GM12873 (cell line): ENCODE results near the gene ST3GAL5.

ENCODE experiments used
- TF ChIP-seq, protein P1 (sequence below): IDR thresholded peaks from 2 replicates; pipeline ENCODE4 v1.5.1; 2012; ENCODE audit warnings: low read depth, mild to moderate bottlenecking, moderate library complexity, low read length, control low read depth; ENCODE audit not compliant: insufficient read depth; ENCODE audit errors: missing control alignments

Gene ST3GAL5

DNA sequence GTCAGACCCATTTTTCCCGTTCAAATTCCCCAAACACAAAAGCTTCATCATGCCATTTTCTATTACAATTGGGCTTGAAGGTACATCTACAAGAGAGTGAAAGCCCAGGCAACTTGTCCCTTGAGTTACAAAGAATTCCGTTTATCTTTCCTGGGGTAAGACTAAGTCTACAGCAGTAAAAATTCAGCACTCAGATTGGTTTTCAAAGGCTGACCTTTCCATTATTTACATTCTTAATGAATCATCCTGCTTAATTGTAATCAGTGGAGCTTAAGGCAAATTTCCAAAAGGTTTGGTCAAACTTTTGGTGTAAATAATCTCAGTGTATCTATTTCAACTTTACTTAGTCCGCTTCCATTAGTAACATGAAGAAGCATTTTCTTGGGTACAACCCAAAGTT is 33.4 kb upstream of the ST3GAL5 start:
- TF ChIP-seq, protein P1, sequence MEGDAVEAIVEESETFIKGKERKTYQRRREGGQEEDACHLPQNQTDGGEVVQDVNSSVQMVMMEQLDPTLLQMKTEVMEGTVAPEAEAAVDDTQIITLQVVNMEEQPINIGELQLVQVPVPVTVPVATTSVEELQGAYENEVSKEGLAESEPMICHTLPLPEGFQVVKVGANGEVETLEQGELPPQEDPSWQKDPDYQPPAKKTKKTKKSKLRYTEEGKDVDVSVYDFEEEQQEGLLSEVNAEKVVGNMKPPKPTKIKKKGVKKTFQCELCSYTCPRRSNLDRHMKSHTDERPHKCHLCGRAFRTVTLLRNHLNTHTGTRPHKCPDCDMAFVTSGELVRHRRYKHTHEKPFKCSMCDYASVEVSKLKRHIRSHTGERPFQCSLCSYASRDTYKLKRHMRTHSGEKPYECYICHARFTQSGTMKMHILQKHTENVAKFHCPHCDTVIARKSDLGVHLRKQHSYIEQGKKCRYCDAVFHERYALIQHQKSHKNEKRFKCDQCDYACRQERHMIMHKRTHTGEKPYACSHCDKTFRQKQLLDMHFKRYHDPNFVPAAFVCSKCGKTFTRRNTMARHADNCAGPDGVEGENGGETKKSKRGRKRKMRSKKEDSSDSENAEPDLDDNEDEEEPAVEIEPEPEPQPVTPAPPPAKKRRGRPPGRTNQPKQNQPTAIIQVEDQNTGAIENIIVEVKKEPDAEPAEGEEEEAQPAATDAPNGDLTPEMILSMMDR, result no peak

DNA sequence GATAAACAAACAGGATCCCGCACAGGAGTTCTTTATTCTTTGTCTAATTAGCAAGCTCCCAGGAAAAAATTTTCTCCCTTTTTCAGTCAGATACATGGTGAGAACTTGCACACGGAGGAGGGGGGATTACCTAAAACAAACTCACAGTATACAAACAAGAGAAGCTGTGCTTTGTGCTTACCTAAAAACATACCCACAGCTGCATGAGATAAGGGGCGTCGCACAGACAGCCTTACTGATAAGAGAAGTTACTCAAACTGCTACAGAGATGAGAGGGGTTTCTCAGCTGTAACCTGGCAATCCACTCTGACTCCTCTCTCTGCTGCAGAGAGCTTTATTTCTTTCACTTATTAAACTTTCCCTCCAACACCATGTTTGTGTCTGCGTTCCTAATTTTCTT is 32.9 kb upstream of the ST3GAL5 start:
- TF ChIP-seq, protein P1, result no peak

DNA sequence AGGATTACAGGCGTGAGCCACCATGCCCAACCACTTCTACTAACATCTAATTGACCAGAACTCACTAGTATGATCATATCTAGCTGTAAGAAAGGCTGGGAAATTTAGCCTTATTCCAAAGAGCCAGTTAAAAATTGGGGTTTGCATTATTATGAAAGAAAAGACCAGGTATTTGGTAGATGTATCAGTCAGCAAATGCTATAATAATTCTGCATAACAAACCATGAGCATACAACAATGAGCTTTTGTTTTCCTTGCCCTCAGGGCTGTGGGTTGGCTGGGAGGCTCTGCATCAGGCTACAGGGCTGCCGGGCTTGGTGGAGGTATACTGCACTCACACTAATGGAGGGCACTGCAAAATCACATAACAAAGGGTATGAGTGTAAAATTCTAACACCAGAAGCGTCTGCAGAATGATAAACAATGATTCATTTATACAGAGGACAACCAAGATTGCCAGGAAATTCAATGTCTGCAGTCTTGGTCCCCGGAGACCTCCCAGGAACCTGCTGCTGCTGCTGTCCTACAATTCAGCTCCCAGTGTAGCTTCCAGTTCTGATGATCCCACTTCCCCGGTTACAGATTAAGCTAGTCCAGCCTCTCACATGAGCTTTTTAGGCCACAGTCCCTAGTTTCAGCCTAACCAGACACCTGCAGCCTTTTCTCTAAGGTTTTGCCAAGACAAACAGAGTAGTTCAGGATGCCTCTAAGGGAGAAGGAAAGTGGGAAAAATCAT is 32.2 kb upstream of the ST3GAL5 start:
- TF ChIP-seq, protein P1, result no peak

DNA sequence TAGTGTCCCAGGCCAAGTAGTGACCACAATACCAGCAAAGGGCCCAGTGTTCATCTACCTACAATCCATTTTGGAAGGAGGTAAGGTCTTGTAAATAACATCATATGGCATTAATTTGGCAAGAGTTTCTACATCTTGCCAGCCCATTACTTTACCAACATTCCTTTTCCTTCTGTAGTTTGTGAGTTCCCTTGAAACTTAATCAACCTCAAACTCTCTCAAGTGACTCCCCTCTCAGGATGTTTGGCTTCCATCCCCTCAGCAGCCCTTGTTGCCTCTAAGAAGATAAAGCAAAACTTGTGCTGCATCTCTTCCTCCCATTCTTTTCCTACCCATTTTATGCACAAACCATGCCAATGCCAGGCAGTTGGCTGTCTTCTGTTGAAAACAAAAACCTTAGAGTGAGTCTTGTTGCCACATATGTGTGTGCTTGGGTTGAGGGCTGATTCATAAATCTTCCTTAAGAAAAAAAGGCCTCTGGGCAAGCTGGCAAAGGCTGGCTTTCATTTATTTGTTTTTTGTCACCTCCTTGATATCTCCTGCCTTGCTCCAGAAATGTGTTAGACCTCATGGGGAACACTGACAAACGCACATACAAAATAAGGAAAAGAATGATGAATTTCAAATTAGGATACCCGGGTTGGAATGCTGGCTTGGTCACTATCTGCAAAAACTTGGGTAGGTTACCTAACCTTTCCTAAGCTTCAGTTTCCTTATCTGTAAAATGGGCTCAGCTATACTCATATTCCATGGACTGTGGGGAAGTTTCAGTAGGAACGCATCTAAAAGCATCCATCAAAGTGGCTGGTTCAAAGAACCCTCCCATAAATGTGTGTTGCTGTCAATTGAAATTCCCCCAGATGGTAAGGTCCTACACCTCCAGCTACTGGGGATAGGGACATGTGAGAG is 29.4 kb upstream of the ST3GAL5 start:
- TF ChIP-seq, protein P1, result no peak

DNA sequence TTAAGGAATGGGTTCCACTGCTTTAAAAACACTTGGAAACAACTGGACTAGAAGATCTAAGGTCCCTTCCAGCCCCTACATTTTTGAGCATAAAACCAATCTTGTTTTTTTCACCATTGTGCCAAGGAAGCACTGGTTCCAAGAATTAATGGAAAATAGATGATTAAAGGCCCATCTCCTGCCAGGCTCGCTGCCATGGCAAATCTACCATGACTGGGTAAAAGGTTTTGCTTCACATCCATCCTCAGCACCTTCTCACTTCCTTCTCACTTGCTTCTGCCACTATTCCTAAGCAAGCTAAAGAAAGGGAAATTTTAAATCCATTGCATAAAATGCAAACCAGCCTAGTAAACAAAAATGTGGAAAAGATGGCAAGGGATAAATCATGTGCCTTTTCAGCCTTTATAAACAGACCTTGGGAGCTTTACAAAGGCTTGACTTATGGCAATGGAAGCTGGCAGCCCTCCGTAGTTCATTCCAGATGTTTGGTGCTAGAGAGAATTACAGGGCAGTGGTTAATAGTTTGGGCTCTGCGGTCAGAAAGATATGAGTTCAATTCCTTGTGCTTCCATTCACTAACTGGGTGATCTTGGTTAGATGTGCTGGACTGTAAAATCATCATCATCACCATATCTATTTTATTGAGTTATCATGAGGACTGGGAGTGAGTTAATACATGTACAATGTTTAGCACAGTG is 27.0 kb upstream of the ST3GAL5 start:
- TF ChIP-seq, protein P1, result no peak

DNA sequence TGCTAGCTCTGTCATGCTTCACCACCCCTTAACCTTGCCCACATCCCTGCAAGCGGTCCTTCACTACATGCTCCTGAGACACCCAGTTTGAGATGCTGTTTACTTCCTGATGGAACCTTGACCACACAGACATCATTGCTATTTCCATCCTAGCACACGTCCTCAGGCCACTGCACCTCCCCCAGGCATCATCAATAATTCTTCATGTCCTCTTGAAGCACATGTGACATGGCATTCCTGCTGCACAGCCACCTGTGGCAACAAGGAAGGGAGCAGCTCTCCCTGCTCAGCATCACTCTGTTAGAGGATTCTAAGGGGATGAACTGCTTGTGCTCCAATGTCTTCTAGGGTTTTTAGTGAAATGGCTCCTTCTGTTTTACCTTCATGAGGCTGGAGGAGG is 26.1 kb upstream of the ST3GAL5 start:
- TF ChIP-seq, protein P1, result no peak
